ENCODE results near the gene LILRB3. TPM values are rescaled to one million over a fixed set of nuclear protein-coding genes. Genes with fewer than 3 reads are reported as not detected.
"Not testable (repeated sequence)": the region's sequence is repeated elsewhere in the genome, so short reads cannot be mapped to it uniquely, and the experiment has no call there.

Gene LILRB3
- total and polyA plus RNA-seq, 9 donors: 0.31 to 5.5 (median 2.5) TPM

DNA sequence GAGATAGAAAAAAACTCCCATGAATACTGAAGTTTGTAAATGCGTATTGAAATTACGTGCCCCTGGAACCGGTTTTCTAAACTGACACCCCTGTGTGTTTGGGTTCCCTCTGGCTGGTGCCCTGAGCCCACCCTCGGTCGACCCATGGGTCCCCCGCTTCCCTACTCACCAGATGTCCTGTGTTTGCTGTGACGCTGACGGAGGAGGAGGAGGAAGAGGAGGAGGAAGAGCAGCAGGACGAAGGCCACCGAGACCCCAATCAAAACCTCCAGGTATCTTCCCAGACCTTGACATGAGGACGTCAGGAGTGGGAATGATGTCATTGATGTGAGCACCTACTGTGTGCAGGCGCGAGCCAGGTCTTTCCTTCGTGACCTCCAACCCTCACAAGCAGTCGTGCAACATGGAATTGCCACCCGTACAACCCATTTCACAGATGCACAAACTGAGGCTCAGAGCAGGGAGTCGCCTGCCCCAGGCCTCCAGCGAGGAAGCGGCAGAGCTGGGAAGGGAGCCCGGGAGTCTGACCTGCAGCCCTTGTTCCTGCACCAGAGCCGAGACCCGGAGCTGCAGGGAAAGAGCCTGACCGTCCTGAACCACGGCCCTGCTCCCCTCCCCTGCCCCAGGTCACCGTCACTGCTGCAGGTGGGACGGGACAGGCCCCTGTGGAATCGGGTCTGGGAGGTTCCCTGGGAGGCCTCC is 3.7 kb downstream of the LILRB3 start:
- Histone ChIP-seq H3K27me3 (no peaks in the 10 kb centered on the region), H3K4me3 (no peak overlapping the region), H3K27ac (no peak overlapping the region), H3K9me3 (no peaks in the 10 kb centered on the region), H3K36me3 (no peaks in the 10 kb centered on the region), H3K4me1 (ENCODE audit: insufficient read depth) (no peaks in the 10 kb centered on the region)
- DNase-seq: no peak
- no peak for TF ChIP-seq POLR2A (IDR thresholded peaks at IDR 0.05)
- TF ChIP-seq, protein P1, sequence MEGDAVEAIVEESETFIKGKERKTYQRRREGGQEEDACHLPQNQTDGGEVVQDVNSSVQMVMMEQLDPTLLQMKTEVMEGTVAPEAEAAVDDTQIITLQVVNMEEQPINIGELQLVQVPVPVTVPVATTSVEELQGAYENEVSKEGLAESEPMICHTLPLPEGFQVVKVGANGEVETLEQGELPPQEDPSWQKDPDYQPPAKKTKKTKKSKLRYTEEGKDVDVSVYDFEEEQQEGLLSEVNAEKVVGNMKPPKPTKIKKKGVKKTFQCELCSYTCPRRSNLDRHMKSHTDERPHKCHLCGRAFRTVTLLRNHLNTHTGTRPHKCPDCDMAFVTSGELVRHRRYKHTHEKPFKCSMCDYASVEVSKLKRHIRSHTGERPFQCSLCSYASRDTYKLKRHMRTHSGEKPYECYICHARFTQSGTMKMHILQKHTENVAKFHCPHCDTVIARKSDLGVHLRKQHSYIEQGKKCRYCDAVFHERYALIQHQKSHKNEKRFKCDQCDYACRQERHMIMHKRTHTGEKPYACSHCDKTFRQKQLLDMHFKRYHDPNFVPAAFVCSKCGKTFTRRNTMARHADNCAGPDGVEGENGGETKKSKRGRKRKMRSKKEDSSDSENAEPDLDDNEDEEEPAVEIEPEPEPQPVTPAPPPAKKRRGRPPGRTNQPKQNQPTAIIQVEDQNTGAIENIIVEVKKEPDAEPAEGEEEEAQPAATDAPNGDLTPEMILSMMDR (IDR thresholded peaks at IDR 0.05): no peak
- TF ChIP-seq EP300 (IDR thresholded peaks at IDR 0.05): no peak
- 67 to 81% (median 77%) methylated on average over 27 of the region's 27 CpGs for WGBS, 3 donors
- intact Hi-C loops (cut with DNase I): no loop called here

DNA sequence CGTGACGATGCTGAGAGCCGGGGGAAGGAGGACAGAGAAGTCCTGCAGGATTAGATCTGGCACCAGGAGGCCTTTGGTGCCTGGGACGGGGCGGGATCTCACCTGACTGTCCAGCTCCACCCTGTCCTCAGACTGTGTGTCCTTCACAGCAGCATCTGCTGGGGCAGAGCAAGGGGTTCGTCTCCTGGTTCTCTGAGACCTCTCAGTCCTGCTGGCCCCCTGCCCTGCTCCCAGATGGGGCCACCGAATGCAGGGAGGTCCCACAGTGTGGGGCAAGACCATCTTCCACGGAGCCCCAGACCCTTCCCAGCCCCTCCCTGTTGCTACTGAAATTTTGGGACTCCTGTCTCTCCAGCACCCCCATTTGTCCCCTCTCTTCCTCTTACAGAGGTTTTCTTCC is 4.5 kb downstream of the LILRB3 start:
- Histone ChIP-seq H3K4me3 (no peak overlapping the region), H3K4me1 (ENCODE audit: insufficient read depth) (no peaks in the 10 kb centered on the region), H3K9me3 (no peaks in the 10 kb centered on the region), H3K36me3 (no peaks in the 10 kb centered on the region), H3K27me3 (no peaks in the 10 kb centered on the region), H3K27ac (no peak overlapping the region)
- TF ChIP-seq EP300 (IDR thresholded peaks at IDR 0.05): no peak
- TF ChIP-seq, protein P1 (IDR thresholded peaks at IDR 0.05): no peak
- TF ChIP-seq POLR2A (IDR thresholded peaks at IDR 0.05): no peak
- DNase-seq: no peak
- intact Hi-C loops (cut with DNase I): no loop called here
- WGBS, 3 donors: 59 to 75% (median 60%) methylated on average over 8 of the region's 8 CpGs

DNA sequence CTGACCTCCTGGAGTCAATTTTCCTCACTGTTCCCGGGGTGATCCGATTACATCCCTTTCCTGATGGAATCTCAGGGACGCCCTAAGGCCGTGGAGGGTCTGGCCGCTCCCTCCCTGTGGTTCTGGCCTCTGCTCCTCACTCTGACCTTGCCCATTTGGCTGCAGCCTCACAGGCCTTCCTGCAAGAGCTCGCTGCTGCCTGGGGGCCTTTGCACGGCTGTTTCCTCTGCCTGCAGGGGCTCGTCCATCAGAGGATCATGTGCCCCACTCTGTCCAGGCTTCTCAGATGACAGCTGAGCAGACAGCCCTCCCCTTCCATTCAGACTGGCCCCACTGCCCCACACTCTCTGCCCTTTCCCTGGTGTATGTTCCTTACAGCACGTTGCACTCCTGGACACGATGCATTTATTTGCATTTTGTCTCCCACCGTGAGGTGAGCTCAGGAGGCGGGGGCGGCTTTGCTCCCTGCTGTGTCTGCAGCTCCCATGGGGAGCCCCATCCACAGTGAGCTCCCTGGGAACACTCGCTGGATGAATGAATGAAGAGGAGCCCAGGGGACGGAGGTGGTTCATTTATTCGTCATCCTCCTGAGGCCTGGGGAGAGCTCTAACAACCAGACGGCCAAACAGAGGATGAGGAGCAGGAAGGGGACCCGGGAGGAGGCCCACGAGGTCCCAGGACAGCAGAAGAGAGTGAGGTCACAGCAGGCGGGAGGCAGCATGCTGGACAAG is 5.1 kb downstream of the LILRB3 start:
- H3K27ac ChIP-seq; H3K27me3 ChIP-seq; DNase-seq; intact Hi-C loops (cut with DNase I); H3K4me1 ChIP-seq (ENCODE audit: insufficient read depth); H3K36me3 ChIP-seq; H3K4me3 ChIP-seq; H3K9me3 ChIP-seq: not testable (repeated sequence)
- WGBS, 3 donors: 54 to 71% (median 55%) methylated on average over 16 to 18 of the region's 20 CpGs

DNA sequence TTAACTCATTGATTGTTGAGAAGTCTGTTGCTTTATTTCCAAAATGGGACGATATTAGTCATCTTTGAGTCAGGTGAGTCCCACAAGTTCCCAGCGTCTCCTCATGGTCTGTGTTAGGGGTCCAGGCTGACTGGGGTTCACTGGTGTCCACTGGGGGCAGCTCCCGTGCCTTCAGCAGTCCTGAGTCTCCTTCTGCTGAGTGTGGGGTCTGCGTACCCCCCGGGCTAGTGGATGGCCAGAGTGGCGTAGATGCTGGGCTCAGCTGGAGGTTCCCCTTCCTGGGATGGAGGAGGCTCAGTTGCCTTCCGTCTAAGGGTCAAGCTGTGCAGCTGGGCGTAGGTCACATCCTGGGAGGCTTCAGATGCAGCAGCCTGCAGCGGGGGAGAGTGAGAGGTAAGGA is 5.9 kb downstream of the LILRB3 start:
- Histone ChIP-seq H3K27me3 (no peaks in the 10 kb centered on the region), H3K4me1 (ENCODE audit: insufficient read depth) (no peaks in the 10 kb centered on the region), H3K36me3 (no peaks in the 10 kb centered on the region), H3K27ac (no peak overlapping the region), H3K9me3 (no peaks in the 10 kb centered on the region), H3K4me3 (no peak overlapping the region)
- DNase-seq: no peak
- 66 to 78% (median 71%) methylated on average over 9 of the region's 9 CpGs for WGBS, 3 donors
- TF ChIP-seq, protein P1 (IDR thresholded peaks at IDR 0.05): no peak
- TF ChIP-seq POLR2A (IDR thresholded peaks at IDR 0.05) (no peak), EP300 (IDR thresholded peaks at IDR 0.05) (no peak)
- intact Hi-C loops (cut with DNase I): no loop called here

DNA sequence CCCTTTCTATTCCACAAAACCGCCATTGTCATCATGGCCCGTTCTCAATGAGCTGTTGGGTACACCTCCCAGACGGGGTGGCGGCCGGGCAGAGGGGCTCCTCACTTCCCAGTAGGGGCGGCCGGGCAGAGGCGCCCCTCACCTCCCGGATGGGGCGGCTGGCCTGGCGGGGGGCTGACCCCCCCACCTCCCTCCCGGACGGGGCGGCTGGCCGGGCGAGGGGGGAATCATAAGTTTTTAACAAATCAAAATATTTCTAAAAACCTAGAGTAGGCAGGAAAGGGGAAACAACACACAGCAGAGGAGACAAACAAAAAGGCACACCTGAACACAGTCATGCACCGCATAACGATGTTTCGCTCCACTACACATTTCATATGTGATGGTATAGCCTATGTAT is 8.1 kb downstream of the LILRB3 start:
- H3K36me3 ChIP-seq; H3K27me3 ChIP-seq; intact Hi-C loops (cut with DNase I); H3K4me3 ChIP-seq; H3K27ac ChIP-seq; DNase-seq; H3K4me1 ChIP-seq (ENCODE audit: insufficient read depth); H3K9me3 ChIP-seq: not testable (repeated sequence)
- WGBS, 3 donors: 95 to 98% (median 95%) methylated on average over 14 to 19 of the region's 19 CpGs

DNA sequence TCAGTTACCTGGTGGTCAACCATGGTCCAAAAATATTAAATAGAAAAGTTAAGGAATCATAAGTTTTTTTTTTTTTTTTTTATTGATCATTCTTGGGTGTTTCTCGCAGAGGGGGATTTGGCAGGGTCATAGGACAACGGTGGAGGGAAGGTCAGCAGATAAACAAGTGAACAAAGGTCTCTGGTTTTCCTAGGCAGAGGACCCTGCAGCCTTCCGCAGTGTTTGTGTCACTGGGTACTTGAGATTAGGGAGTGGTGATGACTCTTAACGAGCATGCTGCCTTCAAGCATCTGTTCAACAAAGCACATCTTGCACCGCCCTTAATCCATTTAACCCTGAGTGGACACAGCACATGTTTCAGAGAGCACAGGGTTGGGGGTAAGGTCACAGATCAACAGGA is 8.6 kb downstream of the LILRB3 start:
- peaks cover 10% of the 10 kb centered on the region for H3K4me1 ChIP-seq (ENCODE audit: insufficient read depth)
- DNase-seq; H3K27me3 ChIP-seq; H3K9me3 ChIP-seq; H3K4me3 ChIP-seq; H3K27ac ChIP-seq; intact Hi-C loops (cut with DNase I); H3K36me3 ChIP-seq: not testable (repeated sequence)
- WGBS, 3 donors: 54 to 70% (median 64%) methylated on average over 4 to 5 of the region's 5 CpGs

All from ovary (tissue), 9 donors.